Thyroid gland (tissue), 4 donors: ENCODE results near the gene GALNT18.

Experiments
- CTCF ChIP-seq, 6 experiments: fragments of 200-600 bp in 3 of 6; fragments of 450-650 bp in 3 of 6; sonication (generic) in 3 of 6; IDR thresholded peaks; one replicate each; pipeline ENCODE4 v1.5.1; 2016 to 2019; ENCODE audit warnings: antibody characterized with exemption in 6 of 6, mild to moderate bottlenecking in 2 of 6, inconsistent platforms in 1 of 6, moderate library complexity in 1 of 6
- POLR2A ChIP-seq, 2 donors: fragments of 450-650 bp; IDR thresholded peaks; one replicate each; pipeline ENCODE4 v1.6.1; 2017; ENCODE audit warnings: antibody characterized with exemption in 2 of 2, mild to moderate bottlenecking in 2 of 2, moderate library complexity in 1 of 2

DNA sequence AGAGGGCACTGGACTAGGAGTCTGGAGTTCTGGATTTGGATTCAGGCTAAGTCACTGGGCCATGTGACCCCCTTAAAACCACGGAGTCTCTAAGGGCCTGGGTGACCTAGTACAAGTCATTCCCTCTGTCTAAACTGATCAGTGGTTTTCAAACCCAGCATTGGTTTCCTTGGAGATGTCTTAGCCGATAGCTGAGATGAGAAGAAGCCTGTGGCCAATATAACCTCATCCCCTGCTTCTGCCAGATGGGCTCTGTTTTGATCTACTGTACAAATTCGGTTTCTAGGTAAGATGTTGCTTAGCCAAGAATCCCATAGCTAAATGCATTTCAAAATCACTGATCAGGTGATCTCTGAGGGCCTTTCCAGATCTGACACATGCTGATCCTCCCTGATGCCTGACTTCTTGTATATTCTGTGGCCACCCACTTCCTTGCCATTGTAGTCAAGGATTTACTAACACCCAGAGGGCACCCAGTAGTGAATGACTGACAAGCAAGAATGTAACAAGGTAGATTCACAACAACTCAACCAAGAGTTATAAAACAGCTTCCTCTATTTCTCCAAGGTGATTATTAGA is 53.1 kb downstream of the GALNT18 start:
- TF ChIP-seq CTCF (IDR thresholded peaks at IDR 0.05), result no peak
- no peak for TF ChIP-seq POLR2A (IDR thresholded peaks at IDR 0.05)
